Activated T-helper 1 cell treated with anti-CD3 and anti-CD28 coated beads, Interleukin-2, amount 50 U/mL, for 16 hours (primary cell): Measurements from ENCODE around the gene ZBTB25.

Source experiments
- DNase-seq, 2 donors: peaks; one replicate each; pipeline ENCODE4 v3.0.0-alpha.2; 2020; ENCODE audit warnings: low read depth in 1 of 2, low spot score in 1 of 2

The ZBTB25 gene

DNA sequence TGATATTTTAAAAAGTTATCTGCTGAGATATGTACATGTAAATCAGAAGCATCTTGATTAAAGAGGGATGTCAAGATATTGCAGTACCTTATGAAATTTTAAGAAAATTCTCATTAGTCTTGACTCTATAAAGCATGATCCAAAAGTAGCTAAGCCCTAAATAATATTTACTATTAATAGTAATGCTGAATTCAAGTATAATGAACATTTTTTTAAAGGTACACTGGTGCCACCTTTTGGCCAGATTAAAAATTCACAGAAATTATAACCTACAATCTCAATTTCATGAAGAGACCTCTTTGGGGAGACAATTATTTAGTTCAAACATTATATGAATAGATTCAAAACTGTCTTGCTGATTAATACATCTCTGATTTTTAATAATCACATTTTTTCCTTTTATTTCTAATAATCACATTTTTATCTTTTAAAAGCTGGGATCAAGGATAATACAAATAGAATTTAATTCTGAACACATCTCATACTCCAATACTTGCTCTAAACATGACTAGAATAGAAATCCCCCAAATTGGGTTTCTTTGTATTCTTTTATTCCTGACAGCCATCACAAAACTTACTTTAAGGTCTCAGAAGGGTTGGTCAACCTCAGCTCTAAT, 24.9 kb downstream of the ZBTB25 start:
- no peak for DNase-seq

DNA sequence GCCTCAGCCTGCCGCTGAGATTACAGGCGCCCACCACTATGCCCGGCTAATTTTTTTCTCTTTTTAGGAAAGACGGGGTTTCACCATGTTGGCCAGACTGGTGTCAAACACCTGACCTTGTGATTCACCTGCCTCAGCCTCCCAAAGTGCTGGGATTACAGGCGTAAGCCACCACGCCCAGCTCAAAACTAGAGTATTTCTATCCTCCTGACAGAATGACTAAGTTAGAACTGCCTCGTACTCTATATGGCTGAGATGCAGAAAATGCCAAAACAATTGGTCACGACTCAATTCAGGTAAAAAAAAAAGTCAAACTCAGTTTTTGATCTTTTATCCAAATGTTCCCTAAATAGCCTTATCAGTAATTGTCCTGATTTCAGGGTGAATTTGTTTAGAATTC, 27.2 kb downstream of the ZBTB25 start:
- no peak for DNase-seq

DNA sequence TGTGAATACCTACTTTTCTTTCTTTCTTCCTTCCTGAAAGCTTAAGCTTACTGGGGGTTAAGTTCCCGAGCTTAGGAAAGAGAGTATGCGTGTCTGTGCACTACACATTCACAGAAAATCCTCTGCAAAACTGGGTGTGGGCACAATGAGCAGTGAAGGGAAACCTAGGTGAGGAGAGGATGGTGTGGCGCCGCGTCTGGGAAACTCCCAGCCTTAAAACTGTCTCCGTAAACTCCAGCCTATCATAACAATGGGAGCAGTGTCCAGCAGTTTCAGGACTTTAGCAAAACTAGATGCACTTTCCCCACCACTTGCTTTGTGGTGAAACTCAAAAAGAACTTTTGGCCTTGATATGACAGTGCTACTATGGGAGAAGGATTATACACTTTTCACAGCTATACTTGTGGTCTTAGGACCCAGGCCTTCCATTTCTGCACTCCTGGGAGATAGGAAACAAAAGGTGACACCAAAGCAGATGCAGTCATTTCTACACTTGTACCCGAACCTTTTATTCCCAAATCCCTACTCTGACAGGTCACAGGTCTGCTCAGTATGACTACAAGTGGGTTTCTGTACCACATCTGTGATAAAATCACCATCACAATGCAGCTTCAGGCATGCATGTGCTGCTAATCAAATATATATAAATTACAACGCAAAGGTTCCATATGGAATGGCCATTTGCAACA, 27.9 kb downstream of the ZBTB25 start:
- no peak for DNase-seq

DNA sequence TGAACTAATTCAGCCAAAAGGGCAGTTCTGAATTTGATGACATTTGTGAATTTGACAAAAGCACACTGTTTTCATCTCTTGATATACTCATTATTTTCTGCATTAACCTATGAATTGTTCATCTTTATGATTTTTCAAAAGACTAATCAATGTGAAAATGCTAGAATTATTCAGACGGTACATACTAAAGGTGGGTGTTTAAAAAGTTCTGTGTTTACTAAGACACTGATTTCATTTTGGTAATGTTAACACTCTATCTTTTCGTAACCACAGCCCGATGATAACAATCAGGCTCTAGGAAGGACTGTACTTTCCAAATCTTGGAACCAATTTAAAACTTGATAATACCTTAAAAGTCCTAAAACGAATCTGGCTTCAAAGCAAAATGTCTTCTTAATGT, 28.9 kb downstream of the ZBTB25 start:
- no peak for DNase-seq

DNA sequence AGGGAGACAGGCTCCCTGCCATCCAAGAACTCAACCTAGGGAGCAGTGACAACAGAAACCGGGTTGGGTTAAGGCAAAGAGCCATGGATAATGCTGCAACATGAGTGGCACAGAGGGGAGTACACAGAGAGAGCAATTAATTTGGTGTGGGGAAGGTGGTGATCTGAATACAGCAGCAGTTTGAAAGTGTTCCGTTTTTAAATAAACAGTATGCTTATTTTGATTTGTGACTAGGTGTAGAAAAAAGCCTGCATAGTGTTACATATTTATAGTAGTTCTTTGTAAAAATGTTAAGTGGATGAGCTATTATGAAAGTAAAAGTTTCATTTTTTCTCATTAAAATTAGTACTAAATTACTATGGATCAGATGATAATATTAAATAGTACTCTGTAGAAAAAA, 29.6 kb downstream of the ZBTB25 start:
- no peak for DNase-seq

DNA sequence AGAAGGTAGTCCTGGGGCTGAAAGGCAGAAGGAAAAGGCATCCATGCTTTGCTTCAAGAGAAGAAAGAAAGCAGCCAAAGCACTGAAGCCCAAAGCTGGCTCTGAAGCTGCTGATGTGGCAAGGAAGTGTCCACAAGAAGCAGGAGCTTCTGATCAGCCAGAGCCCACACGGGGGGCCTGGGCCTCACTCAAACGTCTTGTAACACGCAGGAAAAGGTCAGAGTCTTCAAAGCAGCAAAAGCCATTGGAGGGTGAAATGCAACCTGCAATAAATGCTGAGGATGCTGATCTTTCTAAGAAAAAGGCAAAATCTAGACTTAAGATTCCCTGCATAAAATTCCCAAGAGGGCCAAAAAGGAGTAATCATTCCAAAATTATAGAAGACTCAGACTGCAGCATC, 35.2 kb downstream of the ZBTB25 start:
- DNase-seq, result no peak

DNA sequence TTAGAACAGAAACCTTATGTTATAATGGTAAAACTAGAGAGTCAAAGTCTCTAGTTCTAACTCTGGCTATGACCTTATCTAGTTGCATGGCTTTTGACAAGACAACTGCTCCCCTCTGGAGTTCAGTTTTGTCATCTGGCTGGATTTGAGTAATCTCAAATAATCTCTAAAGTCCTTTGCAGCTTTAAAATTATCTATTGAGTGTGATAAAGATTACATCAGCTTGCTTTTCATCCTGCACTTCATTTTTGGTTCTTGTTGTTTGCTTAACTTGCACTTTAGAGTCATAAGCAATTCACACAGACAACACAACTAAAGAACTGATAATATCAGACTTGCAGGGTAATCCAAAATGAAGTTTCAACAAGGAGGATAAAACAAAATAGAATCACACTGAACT, 36.1 kb downstream of the ZBTB25 start:
- no peak for DNase-seq

DNA sequence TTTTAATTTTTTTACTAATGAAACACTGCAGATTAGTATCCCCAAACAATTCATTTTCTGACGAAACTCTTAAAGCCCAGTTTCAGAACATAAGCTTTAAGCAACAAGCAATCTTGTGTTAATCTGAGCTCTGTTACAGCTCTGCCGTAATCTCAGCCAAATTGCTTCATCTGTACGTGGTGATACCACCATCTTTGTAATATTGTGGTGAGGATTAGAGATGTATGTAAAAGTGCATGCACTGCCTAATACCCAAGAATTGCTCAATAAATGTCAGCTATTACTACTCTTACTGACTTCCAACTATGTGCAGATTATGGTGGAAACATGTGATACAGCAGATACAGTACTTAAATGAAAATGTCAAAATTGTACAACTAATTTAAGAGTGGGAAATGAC, 36.5 kb downstream of the ZBTB25 start:
- DNase-seq, result no peak

DNA sequence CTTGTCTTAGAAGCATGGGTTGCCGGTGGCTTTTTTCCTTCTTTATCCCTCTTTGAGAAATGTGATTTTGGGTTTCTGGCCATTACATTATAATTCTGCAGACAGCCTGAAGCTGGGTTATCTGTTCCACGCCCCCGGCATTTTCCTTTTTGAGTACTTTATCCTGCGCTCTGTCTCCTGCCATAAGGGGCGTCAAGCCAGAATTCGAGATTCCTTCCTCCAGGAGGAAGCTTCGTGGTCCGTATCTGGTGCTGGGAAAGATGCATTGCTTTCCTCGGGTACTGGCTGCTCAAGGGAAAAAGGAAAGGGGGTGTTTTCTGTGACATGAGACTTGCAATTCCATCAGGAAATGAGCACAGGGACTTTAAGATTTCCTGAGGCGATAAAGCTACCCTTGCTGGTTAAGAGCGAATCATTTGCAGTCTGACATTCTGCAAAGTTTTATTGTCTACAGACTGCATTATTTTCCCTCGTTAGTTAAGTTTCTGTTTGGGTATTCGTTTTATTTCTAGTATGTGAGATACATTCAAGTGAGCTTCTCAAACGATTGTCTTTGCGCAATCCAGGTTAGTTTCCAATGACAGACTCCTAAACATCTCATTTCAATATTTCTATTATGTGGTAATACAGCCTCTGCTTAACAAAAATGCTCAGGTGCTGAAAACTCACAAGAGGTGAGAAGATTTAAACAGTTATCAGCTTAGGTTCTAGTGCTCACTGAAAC, 37.6 kb downstream of the ZBTB25 start:
- DNase-seq, result no peak

DNA sequence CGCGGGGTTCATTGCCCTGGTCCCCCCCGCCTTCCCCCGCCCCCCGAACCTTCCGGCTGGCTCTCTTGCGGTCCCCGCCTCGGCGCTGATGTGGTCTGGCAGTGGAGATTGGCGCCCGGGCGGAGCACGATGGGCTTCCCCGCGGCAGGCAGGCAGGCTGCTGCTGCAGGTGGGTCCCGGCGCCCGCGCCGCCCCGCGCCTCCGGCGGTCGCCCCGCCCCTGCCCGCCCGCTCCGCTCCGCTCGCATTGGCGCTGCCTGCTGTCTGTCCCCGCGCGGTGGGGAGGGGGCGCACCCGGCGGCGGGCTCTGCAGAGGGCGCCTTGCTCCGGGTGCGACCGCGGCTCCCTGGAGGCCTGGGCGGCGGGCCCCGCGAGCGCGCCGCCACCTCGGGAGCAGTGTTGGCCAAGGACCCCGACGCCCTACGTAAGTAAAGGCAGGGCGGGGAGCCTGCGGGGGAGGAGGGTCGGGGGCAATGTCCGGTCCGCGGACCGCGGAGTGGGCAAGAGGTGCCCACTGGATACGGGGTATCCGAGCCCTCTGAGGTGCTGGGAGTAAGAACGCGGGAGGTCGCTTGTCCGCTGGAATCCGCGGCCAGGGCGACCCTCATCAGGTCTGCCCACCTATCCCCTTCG, 38.3 kb downstream of the ZBTB25 start, which contains the start of gene AKAP5:
Gene AKAP5 (plus strand): TSS at position 309 of the 632 bp plus-strand sequence. CDS start 2,896 bp downstream, outside the sequence.
- peak; percentile 21 to 57 for DNase-seq

DNA sequence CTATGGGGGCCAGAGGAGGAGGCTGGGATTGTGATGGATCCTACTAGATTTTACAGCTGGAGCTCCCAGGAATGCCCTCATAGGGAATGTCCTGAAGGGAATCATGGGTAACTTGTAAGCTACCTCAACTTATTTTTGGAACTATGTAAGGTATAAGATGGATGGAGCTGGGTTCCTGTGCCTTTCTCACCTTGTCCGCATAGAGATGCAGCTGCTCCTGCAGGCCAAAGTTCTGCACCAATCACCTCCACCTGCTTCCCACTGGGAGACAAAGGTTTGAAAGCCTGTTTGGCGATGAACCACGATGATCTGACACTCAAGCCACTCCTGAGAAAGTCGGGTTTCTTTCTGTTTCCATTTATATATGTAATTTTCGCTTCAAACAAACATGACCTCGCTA, 39.0 kb downstream of the ZBTB25 start:
- DNase-seq, result no peak

DNA sequence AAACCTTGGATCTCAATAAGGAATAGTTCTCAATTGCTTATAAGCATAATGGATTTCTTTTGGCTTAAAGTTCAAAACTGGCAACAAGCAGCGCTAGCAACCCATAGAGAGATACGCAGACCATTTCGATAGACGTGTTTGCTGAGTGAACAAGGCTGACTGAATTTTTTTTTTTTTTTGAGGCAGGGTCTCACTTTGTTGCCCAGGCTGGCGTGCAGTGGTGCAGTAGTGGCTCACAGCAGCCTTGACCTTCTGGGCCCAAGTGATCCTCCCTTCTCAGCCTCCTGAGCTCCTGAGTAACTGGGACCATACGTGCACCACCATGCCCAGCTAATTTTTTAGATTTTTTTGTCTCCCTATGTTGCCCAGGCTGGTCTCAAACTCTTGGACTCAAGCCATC, 39.8 kb downstream of the ZBTB25 start:
- DNase-seq, result no peak

DNA sequence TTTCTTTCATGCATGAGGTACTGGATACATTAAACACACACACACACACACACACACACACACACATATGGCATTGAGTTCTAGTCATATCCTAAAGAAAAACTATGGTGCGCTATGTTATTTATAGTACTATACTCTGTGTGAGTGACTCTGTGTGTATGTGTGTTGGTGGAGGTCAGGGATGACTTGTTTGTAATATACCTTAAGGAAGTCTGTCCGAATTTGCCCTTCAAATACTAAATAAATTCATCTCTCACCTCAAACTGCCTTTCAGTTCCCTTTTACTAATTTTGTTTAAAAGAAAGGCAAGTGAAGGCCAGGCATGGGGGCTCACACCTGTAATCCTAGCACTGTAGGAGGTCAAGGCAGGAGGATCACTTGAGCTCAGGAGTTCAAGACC, 40.4 kb downstream of the ZBTB25 start:
- no peak for DNase-seq

DNA sequence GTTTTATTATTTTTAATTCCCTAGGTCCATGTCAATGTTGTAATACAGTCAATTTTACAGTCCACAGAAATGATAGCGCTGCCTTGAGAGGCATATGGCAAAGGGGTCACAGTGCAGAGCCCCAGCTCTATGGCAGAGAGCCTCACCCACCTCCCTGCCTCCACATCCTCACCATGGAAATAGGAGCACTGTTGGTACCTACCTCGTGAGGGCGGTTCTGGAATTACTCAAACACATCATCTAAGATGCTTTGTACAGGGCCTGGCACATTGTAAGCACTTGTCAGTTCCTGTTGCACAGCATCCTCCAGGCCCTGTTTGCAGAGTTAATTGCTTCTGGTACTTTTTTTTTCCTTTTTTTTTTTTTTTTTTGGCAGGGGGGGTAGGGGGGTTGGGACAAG, 42.4 kb downstream of the ZBTB25 start:
- no peak for DNase-seq

DNA sequence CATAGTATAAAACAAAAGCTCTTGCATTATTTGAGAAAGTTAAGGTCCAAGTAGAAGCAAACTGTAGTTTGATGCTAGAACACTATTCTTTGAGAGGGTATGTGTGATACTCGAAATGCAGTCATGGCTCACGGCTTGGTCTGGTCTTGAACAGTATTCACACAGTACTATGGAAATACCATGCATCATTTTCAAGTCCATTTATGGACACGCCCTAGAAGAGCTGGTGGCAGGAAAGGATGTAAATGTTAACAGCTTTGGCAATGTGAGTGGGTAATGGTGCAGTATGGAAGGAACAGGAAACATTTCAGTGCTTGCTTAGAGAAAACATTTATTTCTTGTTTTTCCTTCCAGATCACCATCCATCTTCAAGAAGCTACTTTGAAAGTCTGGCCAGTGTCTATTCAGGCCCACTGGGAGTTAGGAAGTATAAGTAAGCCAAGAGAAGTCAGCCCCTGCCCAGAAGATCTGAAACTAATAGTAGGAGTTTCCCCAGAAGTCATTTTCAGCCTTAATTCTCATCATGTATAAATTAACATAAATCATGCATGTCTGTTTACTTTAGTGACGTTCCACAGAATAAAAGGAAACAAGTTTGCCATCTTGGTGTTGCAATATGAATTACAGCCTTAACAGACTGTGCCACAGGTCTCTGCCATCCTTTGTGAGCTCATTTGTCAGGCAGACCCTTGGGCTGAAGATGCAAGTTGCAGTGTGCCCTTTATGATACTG, 44.1 kb downstream of the ZBTB25 start:
- DNase-seq, result no peak

DNA sequence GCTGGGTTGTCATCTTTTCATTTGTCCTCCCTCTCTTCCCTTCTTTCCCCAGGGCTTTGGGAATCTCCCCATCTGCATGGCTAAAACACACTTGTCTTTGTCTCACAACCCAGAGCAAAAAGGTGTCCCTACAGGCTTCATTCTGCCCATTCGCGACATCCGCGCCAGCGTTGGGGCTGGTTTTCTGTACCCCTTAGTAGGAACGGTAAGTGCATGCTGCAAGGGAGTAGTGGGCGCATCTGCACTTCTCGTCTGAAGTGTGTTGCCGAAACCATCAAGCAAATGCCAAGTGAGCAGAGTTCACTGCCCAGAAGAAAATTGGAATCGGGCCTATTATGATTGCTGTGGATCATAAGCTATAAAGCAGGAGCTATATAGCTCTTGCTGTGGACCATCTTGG, 49.0 kb downstream of the ZBTB25 start:
- DNase-seq, result no peak

DNA sequence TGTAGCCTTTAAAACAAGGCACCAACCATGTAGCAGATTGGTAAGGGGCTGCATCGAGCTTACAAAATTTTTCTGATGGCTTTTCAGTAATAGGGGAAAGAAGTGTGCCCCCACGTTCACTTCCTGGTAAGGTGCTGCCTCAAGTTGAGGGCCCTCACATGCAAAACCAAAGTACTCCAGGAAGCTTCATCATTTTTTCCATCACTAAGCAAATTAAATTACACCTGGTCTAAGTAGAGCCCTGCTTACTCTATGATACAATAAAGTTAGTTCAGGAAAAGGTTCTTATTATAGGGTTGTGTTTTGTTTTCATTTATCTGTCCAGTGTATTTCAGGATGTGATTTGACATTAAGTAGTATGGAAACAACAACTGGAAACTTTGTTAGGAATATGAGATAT, 53.4 kb downstream of the ZBTB25 start:
- no peak for DNase-seq

DNA sequence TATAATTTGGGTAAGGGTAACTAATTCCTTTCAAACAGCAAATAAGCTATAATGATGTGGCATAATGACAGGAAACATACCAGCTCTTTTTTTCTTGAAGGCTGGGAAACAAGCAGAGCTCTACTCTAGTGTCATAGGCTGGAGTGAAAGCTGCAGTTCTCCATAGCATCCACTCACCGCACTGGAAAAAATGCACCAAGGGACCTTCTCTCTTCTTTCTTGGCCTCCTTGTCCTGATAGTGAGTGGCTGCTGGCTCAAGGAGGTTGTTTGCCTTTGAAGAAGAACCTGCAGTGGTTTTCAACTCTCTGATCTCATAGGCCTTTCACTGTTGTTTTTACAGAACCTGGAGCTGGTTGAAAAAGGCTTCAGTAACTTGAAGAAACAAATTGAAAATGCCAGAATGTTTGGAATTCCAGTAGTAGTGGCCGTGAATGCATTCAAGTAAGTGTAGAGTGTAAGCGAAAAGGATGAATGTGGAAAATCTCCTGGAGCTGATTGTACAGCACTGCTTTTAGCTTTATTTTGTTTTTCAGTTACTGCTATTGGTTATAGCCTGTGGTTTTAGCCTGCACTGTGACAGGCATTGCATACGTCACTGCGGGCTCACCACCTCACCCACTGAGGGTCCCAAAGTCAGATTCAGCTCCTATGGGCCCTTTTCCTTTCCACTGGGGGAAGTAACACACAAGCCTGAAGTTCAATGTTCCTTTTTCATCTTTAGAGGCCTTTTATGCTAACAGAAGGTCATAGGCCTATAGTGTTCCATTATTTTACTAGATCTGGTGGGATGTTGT, 55.6 kb downstream of the ZBTB25 start:
- no peak for DNase-seq

DNA sequence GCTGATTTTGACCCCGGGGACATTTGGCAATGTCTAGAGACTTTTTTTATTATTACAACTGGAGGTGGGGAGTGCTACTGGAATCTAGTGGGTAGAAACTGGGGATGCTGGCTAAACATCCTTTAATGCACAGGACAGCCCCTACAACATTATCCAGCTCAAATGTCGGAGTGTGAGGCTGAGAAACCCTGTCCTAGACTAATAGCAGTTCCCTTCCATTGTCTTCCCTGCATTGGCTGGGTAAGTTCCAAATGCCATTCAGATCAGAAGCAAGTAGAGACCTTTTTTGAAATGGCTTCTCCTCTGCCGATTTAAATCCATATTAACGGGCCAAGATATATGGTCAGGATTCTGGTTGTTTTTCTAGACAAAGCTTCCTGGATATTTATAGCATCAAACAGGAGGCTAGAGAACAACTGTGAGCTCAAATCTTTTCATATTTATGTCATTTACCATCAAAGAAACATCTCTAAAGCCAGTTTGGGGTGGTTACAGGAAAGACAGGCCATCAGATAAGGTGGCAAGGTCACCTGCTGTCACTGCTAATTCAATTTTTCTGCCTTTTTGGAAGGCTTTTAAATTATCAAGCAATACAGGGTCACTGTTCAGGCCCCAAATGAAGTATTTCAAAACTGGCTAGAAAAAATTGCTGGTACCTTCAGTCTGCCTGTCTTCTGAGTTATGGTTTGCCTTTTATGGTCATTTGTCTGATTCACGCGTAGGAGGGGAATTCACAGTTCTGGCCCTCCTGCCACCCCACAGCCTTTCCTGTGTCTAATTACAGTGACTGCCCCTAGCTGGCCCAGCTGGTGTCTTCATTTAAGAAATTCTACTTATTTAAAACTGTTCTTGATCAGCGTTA, 58.4 kb downstream of the ZBTB25 start:
- DNase-seq, result peak in 1 of 2 donors; percentile 9

DNA sequence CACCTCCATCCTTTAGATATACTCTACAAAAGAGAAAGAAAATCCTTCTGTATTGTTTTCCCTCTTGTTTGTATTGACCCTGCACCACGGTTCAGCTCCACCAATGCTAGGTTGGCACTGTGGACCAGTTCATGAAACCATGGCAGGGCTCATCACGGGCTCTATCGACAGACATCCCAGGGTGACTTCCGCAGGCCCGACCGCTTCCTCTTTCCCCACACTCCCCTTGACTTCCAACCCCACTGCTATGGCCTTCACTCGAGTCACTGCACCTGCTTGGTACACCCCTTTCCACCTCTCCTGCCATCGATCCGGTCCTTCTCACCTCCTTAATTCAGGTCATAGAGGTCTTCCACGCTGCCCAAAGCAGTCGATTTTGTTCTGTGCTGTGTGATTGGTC, 59.5 kb downstream of the ZBTB25 start:
- no peak for DNase-seq
